IPS-18c (cell line): ENCODE data around the gene RAMP1.
"Not testable (repeated sequence)": the region's sequence is repeated elsewhere in the genome, so short reads cannot be mapped to it uniquely, and the experiment has no call there.

Source experiments
- H3K4me3 ChIP-seq: 2 replicates; pipeline ENCODE4 v1.7.0; 2013; ENCODE audit warnings: low read depth, mild to moderate bottlenecking, low read length, moderate library complexity; ENCODE audit not compliant: insufficient read depth
- H3K9me3 ChIP-seq: one replicate; pipeline ENCODE4 v1.6.1; 2013; ENCODE audit warnings: mild to moderate bottlenecking, low read length, moderate library complexity; ENCODE audit not compliant: control insufficient read depth, insufficient read depth

RAMP1 gene

DNA sequence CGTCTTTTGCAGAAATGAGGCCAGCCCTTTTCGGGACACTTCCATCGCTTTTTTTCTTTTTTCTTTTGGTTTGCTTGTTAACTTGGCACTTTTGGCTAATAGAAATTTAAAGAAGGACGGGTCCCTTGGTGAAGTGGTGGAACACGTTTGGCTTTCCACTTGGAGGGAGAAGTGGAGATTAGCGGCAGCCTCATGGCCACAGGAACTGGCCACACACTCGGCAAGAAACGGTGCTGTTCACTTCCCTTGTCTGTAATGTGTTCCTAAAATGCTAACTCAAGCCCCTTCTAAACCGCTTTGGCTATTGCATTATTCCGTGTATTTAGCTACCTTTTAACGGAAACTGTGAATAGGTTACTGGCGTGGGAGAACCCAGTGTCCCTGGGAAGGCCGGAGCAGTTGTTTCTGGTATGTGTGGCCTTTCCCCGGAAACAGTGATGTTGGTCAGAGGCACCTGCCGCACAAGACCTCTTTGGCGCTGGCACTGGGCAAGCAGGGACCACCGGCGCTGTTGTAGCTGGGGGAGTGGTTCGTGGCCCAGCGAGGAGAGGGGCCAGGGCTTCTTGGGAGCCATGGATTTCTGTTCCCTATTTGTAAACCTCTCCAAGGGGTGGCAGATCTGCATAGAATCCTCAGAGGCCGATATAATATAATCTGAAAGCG lies 981 bp downstream of the RAMP1 start:
- H3K4me3 ChIP-seq = peak overlapping the region; percentile 40; the same call in 1 of the 2 replicates
- H3K9me3 ChIP-seq = no peaks in the 10 kb centered on the region

DNA sequence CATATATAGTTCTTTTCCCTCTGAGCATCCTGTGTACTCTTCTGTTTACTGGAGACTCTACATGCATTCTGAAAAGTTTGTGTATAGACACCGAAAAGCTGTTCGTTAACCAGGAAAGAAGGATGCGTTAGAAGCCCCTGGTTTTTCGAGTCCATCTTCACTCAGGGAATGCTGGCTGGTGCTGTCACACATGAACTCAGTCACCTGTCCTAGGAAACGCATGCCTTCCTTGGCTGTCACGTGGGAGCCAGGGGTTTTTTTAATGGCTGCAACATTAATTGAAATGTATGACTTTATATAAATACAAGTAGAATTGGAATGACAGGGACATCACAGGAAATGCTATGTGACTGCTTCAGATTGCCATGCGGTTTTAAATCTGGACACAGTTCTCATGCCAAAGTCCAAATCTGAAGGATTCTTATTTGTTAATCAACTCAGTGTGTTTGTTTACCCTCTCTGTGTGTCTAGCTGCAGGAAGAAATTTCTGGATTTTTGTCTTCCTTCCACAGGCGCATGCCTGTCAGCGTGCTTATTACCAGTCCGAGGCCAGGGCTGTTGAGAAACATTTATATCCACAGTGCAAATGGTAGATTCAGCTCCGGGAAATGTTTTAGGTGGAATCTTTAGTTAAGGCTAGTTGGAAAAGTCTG lies 2.6 kb downstream of the RAMP1 start:
- Histone ChIP-seq H3K4me3 (no peak overlapping the region), H3K9me3 (no peaks in the 10 kb centered on the region)

DNA sequence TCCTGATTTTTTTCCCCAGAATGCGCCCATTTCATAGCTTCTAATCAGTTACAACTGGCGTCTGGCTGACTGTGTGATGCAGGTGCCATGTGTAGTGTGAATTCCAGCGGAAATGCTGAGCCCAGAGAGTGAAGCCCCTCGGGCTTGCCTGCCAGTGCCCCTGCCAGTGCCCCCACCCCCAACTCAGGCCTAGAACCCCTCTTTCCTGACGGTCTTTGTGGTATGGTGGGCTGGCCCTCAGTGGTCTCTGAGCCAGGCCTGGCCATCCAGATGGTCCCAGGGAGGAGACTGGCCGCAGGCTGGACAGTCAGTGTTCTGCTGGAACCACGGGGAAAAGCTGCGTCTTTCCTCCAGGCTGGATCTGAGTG lies 3.1 kb downstream of the RAMP1 start:
- Histone ChIP-seq H3K4me3 (no peak overlapping the region), H3K9me3 (no peaks in the 10 kb centered on the region)

DNA sequence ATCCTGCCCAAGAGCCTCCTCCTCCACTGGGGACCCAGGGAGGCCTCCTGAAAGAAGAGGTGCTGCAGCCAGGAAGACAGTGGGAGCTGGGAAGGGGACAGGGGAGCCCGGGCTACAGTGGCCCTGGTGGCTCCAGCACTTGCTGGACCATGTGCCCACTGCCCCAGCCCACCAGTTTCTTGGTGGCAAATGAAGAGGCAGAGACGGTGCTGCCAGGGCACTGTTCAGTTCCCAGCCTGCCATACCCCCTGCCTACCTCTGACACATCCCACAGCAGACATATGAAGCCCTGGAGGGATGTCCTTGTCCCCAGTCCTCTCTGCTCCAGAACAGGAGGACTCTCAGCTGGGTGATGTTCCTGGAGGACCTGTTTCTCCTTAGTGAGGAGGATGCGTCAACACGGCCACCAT lies 3.7 kb downstream of the RAMP1 start:
- Histone ChIP-seq H3K4me3 (no peak overlapping the region), H3K9me3 (no peaks in the 10 kb centered on the region)

DNA sequence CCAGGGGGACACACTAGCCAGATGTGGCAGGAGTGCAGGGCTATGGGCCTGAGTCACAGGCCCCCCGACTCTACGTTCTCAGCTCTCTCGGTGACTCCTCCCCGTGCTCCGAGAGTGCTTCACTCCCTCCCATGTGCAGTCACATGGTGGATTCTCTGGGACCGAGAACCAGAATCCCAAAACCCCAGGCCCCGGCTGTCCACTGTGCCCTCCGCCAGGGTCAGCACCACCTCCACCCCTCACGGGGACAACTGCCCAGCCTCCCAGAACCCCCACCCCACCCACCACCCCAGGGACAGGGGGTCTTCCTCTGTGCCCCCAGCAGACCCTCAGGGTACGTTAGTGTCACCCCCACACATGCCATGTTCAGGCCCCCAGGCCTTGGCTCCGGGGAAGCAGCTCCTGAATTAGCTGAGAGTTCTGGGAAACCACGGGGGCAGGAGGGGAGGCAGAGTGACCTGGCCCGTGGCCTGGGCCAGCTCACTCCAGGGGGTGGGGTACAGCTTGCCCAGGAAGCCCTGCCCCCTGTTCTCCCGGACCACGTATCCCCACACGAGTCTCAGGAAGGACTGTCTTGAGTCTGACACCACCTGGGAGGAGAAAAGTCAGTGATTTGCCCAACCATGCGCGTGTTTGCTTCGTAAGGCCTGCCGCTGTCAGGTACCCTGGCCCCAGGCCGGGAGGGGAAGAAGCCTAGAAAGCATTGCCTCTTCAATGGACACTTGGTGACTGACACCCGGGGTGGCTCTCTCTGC lies 4.4 kb downstream of the RAMP1 start:
- Histone ChIP-seq H3K9me3 (no peaks in the 10 kb centered on the region), H3K4me3 (no peak overlapping the region)

DNA sequence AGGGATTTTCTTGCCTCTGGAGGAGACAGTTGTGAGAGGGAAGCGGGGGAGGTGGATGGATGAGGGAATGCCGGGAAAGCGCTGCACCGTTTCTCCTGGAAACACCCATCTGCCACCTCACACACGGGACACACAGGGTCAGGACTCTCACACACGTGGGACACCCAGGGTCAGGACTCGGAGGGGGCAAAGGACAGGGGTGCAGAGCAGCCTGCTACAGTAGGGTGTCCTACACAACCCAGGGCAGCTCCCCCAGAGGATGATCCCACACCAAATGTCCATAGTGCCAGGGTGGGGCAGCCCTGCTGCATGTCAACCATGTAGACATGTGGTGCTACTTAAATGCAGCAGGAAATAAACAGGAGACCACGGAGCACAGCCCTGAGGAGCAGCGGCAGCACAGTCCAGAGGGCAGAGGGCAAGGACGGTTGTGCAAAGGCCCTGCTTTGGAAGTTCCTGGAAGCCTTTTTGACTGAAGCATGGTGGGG lies 5.1 kb downstream of the RAMP1 start:
- Histone ChIP-seq H3K4me3 (no peak overlapping the region), H3K9me3 (no peaks in the 10 kb centered on the region)

DNA sequence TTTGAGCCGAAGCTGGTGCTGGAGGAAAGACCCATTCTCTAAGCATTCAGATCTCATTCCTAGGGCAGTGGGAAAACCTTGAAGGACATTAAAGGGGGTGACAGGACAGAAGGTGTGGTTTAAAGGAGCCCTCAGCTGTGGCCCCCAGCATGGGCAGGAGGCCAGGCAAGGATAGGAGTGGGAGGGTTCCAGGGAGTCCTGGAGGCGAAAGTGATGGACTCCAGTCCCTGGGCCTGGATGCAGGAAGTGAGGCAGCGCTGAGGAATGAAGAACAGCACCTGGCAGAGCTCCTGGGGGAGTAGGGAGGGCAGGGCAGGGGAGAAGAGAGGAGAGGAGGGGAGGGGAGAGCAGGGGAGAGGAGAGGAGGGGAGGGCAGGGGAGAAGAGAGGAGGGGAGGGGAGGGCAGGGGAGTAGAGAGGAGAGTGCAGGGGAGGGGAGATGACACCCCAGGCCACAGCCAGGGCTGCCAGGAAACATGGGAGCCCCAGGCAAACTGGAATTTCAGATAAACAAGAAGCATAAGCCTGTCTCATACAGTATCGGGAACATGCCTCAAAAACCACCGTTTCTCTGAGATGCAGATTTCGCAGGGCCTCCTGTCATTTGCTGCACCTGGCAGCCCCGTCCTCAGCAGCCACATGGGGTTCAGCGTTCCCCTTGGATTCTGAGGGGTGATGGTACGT lies 5.7 kb downstream of the RAMP1 start:
- Histone ChIP-seq H3K9me3 (no peaks in the 10 kb centered on the region), H3K4me3 (no peak overlapping the region)

DNA sequence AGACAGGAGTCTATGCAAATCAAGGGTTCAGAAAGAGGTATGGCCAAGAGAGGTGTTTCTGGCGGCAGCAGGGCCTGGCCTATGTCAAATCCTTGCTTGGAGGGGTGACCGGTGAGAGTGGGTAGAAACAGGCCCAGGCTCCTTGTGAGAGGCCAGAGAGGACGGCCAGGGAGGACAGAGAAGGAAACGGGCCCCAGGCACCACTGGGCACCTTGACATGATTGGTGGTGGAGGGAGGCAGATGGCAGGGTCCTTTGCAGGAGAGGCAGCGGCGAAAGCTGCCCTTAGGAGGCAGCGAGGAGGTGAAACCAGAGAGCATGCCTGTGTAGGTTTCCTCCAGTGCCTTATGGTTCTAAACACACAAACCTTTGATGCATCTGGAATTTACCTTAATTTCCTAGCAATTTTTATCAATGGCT lies 6.2 kb downstream of the RAMP1 start:
- Histone ChIP-seq H3K4me3 (no peak overlapping the region), H3K9me3 (no peaks in the 10 kb centered on the region)

DNA sequence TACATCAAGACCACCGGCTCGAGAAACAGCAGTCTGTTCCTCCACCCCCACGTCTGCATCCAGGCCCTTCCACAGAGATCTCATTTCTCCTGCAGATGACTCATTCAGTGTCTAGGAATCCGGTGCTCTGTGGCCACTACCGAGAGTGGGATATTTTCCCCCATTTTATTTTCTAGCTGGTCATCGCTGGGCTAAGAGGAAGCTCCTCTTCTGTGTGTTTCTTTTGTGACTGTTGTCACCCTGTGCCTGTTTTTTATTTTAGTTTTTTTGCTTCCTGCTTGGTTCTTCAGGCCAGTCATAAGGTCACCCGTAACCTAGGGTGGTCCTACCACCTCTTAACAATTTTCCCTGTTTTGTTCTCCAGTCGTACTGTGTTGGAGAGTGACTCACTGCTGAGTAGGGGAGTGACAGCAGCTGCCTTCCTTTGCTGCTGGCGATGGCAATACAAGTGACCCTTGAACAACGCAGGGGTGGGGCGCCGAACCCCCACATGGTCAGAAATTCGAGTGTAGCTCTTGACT lies 6.7 kb downstream of the RAMP1 start:
- H3K4me3 ChIP-seq = no peak overlapping the region

DNA sequence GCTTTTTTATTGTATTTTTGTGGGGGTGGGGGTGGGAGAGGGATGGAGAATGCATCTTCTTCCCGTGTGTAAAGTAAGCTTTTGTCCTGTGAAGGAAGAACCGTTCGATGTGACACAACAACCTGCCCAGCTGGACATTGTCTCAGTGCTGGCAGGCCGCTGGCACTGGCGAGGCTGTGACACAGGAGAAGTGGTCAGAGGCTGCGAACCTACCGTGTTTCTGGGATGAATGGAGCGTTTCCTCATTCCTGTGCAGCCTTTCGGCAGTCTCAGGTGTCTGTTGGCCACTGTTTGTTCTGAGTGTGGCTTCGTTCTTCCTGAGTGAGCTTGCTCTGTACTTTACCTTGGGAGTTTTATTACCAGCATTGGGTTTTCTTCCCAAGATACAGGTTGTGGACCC lies 8.0 kb downstream of the RAMP1 start:
- Histone ChIP-seq H3K4me3 (no peak overlapping the region), H3K9me3 (no peaks in the 10 kb centered on the region)

More for the DNA sequence above, 6.7 kb downstream of the RAMP1 start:
- no peaks in the 10 kb centered on the region for H3K9me3 ChIP-seq

DNA sequence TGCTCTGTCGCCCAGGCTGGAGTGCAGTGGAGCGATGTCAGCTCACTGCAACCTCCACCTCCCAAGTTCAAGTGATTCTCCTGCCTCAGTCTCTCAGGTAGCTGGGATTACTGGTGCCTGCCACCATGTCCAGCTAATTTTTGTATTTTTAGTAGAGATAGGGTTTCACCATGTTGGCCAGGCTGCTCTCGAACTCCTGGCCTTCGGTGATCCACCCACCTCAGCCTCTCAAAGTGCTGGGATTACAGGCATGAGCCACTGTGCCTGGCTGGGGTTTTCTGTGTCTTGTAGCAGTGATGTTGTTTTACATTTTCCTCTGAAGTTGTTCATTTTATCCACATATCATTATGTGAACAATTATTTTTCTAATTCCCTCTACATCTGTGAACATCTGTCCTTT lies 8.7 kb downstream of the RAMP1 start:
- not testable (repeated sequence) for H3K4me3 ChIP-seq, H3K9me3 ChIP-seq

DNA sequence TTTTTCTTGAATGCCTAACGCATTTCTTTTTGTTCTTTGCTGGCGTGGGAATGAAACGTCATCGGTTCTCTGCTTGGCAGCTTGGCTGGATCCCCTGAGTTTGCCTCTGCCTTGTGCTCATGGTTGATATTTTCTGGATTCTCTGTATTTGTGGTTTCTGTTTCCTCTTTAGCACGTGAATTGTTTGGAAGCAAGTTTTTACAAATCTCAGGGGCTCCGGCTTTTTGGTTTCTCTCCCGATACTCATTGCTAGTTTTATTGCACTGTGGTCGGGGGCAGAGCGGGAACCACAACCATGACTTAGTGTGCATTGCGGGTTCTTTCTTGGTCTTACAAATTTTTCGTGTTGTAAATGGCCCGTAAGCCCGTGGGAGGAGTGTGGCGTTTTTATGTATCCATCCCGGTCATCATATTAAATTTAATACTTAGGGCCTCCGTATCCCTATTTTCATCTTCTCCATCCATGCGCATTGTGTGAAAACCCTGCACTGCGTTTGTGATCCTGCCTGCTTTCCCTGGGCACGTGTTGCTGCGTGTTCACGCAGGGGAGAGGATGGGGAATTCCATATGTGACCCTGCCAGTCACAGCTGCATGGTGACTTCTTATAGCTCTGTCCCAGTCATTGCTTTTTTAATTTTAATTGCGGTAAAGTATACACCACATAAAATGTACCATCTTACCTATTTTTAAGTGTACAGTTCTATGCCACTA lies 9.4 kb downstream of the RAMP1 start:
- Histone ChIP-seq H3K4me3 (no peak overlapping the region), H3K9me3 (no peaks in the 10 kb centered on the region)

DNA sequence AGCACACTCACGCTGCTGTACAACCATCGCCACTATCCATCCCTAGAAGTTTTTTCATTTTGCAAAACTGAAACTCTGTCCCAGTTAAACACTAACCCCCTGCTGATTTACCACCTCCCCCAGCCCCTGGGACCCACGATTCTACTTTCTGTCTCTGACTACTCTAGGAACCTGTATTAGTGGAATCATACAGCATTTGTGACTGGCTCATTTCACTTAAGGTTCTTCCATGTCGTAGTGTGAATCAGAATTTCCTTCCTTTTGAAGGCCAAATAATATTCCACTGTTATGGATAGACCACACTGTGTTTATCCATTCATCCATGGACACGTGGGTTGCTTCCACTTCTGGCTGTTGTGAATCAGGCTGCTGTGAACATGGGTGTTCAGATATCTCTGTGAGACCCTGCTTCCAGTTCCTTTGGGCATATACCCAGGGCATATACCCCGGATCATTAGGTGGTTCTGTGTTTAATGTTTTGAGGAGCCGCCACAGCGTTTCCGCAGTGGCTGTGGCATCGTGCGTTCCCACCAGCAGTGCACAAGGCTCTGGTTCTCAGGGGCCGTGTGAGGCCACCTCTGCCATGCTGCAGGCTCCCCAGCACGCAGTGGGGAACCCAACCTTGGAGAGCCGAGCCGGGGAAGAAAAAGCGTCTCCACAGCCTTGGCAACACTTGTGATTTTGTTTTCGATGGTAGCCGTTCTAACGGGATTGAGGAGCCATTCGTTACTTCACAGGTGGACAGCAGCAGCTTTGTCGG lies 10.1 kb downstream of the RAMP1 start:
- Histone ChIP-seq H3K9me3 (no peaks in the 10 kb centered on the region), H3K4me3 (no peak overlapping the region)

DNA sequence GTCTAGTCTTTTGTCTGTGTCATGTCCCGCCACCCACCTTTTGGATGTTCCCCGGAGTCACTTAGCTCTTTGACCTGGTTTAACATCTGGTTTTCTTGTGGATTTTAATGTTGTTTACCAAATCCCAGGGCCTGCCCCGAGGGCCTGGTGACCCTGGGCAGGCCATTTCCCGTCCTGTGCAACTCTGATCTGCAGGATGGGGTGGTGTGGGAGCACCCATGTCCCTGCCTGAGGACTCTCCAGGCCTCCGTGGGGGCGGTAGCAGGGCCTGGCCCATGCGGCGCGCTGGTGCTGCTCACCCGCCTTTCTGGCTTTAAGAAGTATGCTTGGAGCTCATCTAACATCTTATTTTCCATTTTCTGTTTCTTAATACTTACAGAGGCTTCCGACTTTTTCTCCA lies 10.7 kb downstream of the RAMP1 start:
- H3K4me3 ChIP-seq = no peak overlapping the region
- H3K9me3 ChIP-seq = no peaks in the 10 kb centered on the region

DNA sequence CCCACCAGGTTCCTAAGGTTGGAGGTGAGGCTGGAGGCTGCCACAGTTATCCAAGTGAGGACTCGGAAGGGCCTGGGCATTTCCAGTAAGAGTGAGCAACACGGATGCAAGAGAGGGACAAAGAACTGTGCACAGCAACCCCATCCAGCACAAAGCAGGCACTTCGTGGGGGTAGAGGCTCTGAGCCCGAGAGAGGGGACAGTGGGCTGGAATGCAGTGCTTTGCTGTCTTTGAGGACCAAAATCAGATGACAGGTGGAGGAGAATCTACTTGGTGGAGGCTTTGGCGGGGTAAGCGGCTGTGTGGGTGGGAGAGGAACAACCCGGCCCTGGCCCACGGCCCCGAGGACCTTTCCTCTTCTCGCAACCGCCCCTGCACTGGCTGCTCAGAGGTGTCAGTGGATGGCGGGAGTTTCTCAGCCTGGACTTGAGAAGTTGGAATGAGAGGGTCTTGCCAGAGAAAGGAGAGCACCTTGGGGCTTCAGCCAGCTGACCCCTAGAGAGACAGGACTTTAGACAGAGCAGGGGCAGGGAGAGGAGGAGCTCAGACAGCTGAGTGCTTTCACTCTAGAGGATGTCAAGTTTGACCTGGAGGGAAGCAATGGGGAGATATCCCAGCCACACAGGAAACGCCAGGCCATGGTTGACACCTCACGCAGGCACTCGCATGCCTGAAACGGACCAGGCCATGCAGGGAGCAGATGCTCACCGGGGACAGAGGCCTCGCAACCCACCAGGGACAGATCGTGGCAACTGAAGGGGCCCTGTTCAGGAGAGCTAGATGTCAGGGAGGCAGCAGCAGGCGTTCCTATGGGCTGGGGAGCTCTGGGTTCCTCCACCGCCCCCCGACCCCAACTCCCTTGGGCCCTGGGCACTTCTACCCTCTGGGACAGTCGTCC lies 11.6 kb downstream of the RAMP1 start:
- Histone ChIP-seq H3K9me3 (no peaks in the 10 kb centered on the region), H3K4me3 (no peak overlapping the region)
